OCI-LY7 (cell line): Measurements from ENCODE around the gene IZUMO1. TPM values are rescaled to one million over a fixed set of nuclear protein-coding genes. Genes with fewer than 3 reads are reported as not detected.

Source experiments
- BruUV-seq: library from RNA; stranded (reverse); fragments of 400-500 nt; replicated peaks from 2 replicates; lab custom pipeline; 2021; lab: Mats Ljungman, UMichigan
- CTCF ChIA-PET: fragments of 300-600 bp; sonication (Branson Sonifier 250); formaldehyde crosslinking; loops from one replicate; lab custom pipeline; 2022; ENCODE audit warnings: antibody characterized with exemption; ENCODE audit not compliant: unreplicated experiment; lab: Charles Lee
- POLR2A ChIA-PET: fragments of 300-600 bp; sonication (Branson Sonifier 250); formaldehyde crosslinking; loops from one replicate; lab custom pipeline; 2022; ENCODE audit warnings: antibody characterized with exemption; lab: Charles Lee
- DNase-seq: peaks from one replicate; pipeline ENCODE4 v3.0.0-alpha.2; 2015; ENCODE audit warnings: low spot score
- H2AFZ ChIP-seq: fragments of 200-600 bp; sonication (generic), shearing (Covaris generic); 2 replicates; pipeline ENCODE4 v1.6.1; 2014; ENCODE audit warnings: mild to moderate bottlenecking, antibody characterized with exemption, low read length, moderate library complexity
- H3K27ac ChIP-seq: fragments of 200-600 bp; sonication (generic); 2 replicates; pipeline ENCODE4 v1.5.1; 2014; ENCODE audit warnings: mixed run types, low read depth, mild to moderate bottlenecking, moderate library complexity, low read length, inconsistent platforms; ENCODE audit not compliant: poor library complexity, severe bottlenecking
- H3K36me3 ChIP-seq: fragments of 200-600 bp; sonication (generic); 2 replicates; pipeline ENCODE4 v1.6.1; 2014; ENCODE audit warnings: mild to moderate bottlenecking, antibody characterized with exemption, low read length, moderate library complexity, mixed read lengths; ENCODE audit not compliant: insufficient read depth
- H3K4me1 ChIP-seq: fragments of 200-600 bp; sonication (generic); 2 replicates; pipeline ENCODE4 v1.5.1; 2014; ENCODE audit warnings: mild to moderate bottlenecking, low read length; ENCODE audit not compliant: insufficient read depth, poor library complexity, severe bottlenecking
- H3K4me2 ChIP-seq: fragments of 200-600 bp; sonication (generic); 2 replicates; pipeline ENCODE4 v1.6.1; 2014; ENCODE audit warnings: mild to moderate bottlenecking, low read length
- H3K4me3 ChIP-seq: fragments of 200-600 bp; sonication (generic); 2 replicates; pipeline ENCODE4 v1.5.1; 2014; ENCODE audit warnings: mild to moderate bottlenecking, low read depth, low read length; ENCODE audit not compliant: poor library complexity, severe bottlenecking
- H3K79me2 ChIP-seq: fragments of 200-600 bp; sonication (generic); 2 replicates; pipeline ENCODE4 v1.6.1; 2016; ENCODE audit warnings: low read depth, mild to moderate bottlenecking, low read length, moderate library complexity, mixed read lengths; ENCODE audit not compliant: insufficient read depth
- H3K9me2 ChIP-seq: fragments of 200-600 bp; sonication (generic); 2 replicates; pipeline ENCODE4 v1.6.1; 2016; ENCODE audit warnings: mild to moderate bottlenecking, low read length, mixed read lengths; ENCODE audit not compliant: insufficient read depth
- H3K9me3 ChIP-seq: fragments of 200-600 bp; sonication (generic); 2 replicates; pipeline ENCODE4 v1.6.1; 2014; ENCODE audit warnings: mild to moderate bottlenecking, mixed run types, low read length, mixed read lengths
- H4K20me1 ChIP-seq: fragments of 200-600 bp; sonication (generic); 2 replicates; pipeline ENCODE4 v1.6.1; 2014; ENCODE audit warnings: mild to moderate bottlenecking, antibody characterized with exemption, low read length, moderate library complexity, mixed read lengths; ENCODE audit not compliant: insufficient read depth
- CTCF ChIP-seq: fragments of 200-600 bp; sonication (generic); conservative IDR thresholded peaks from 2 replicates; pipeline ENCODE4 v1.5.1; 2014; ENCODE audit warnings: mild to moderate bottlenecking, antibody characterized with exemption, low read length, moderate library complexity, mixed read lengths
- EZH2phosphoT487 ChIP-seq: fragments of 200-600 bp; sonication (generic); IDR thresholded peaks from 2 replicates; pipeline ENCODE4 v1.6.1; 2018; ENCODE audit warnings: low read depth, borderline replicate concordance, mild to moderate bottlenecking, mixed run types, antibody characterized with exemption, low read length, moderate library complexity, mixed read lengths
- intact Hi-C: fragments of 100-400 bp; cut with micrococcal nuclease; formaldehyde crosslinking; loops from one replicate; pipeline ENCODE4 v1.10.0; 2022; ENCODE audit not compliant: unreplicated experiment
- total RNA-seq, 2 experiments: library from RNA; depleted of rRNA in 1 of 2; stranded (reverse); fragments of >200 nt in 1 of 2; shearing (Covaris generic) in 1 of 2; gene quantifications; 2 replicates each; pipeline ENCODE4 v1.2.3, GENCODE V29; 2014 to 2022

IZUMO1 gene
- total RNA-seq, 2 experiments from 2014 or later, result not detected

GRCh38 chr19:48720613-48721296 lies 26.0 kb downstream of the IZUMO1 start:
- Histone ChIP-seq H3K4me1 (peaks cover 17% of the 10 kb centered on the region), H3K4me3 (peak overlapping the region; percentile 71), H3K4me2 (peak overlapping the region; percentile 85), H3K36me3 (no peaks in the 10 kb centered on the region), H3K9me2 (no peaks in the 10 kb centered on the region), H4K20me1 (no peaks in the 10 kb centered on the region), H3K79me2 (no peaks in the 10 kb centered on the region), H3K27ac (peak overlapping the region; percentile 67), H2AFZ (peak overlapping the region; percentile 67; the same call in 1 of the 2 replicates), H3K9me3 (no peaks in the 10 kb centered on the region)
- peak; percentile 98 for DNase-seq
- intact Hi-C loops, result no loop called here
- TF ChIP-seq CTCF (no peak), EZH2phosphoT487 (no peak)
- ChIA-PET CTCF (no interaction called here), POLR2A (interaction anchor here (1.3 kb wide), 1 partner anchor 12 kb away, joined by 3 read pairs; no protein-coding TSS in a partner anchor)
- BruUV-seq, result no TSS peak

- TF ChIP-seq EZH2phosphoT487 (no peak), CTCF (no peak)
- Histone ChIP-seq H3K4me2 (peak overlapping the region; percentile 85), H3K36me3 (no peaks in the 10 kb centered on the region), H3K9me3 (no peaks in the 10 kb centered on the region), H3K4me3 (peak overlapping the region; percentile 71), H3K4me1 (peaks cover 16% of the 10 kb centered on the region), H3K27ac (peak overlapping the region; percentile 67), H3K79me2 (no peaks in the 10 kb centered on the region), H2AFZ (peak overlapping the region; percentile 67; the same call in 1 of the 2 replicates), H3K9me2 (no peaks in the 10 kb centered on the region), H4K20me1 (no peaks in the 10 kb centered on the region)
- no TSS peak for BruUV-seq
- ChIA-PET POLR2A (no interaction called here), CTCF (no interaction called here)
- DNase-seq, result no peak
- intact Hi-C loops, result no loop called here
Measured at GRCh38 chr19:48720251-48720612, 26.5 kb downstream of the IZUMO1 start.
